HCT116 (cell line): ENCODE results near the gene PISD.
"Not testable (repeated sequence)": the region's sequence is repeated elsewhere in the genome, so short reads cannot be mapped to it uniquely, and the experiment has no call there.

Experiments used
- CEBPB ChIP-seq: IDR thresholded peaks from 2 replicates; pipeline ENCODE4 v1.6.1; 2012; ENCODE audit warnings: low read depth
- EZH2phosphoT487 ChIP-seq: fragments of 200-600 bp; IDR thresholded peaks from 2 replicates; pipeline ENCODE4 v1.6.1; 2018; ENCODE audit warnings: antibody characterized with exemption, borderline replicate concordance
- POLR2A ChIP-seq: IDR thresholded peaks from 2 replicates; pipeline ENCODE4 v1.7.0; 2011; ENCODE audit warnings: borderline replicate concordance; ENCODE audit not compliant: insufficient read depth, insufficient read length; ENCODE audit errors: extremely low read depth
- POLR2AphosphoS5 ChIP-seq: IDR thresholded peaks from 2 replicates; pipeline ENCODE4 v1.6.1; 2011; ENCODE audit warnings: mild to moderate bottlenecking, low read depth, low read length, moderate library complexity
- REST ChIP-seq: IDR thresholded peaks from 2 replicates; pipeline ENCODE4 v1.6.1; 2012; ENCODE audit warnings: low read depth
- ZNF274 ChIP-seq: fragments of 200-500 bp; sonication (Bioruptor generic); IDR thresholded peaks from 2 replicates; pipeline ENCODE4 v1.6.1; 2014; ENCODE audit warnings: mild to moderate bottlenecking, low read depth, low read length, inconsistent platforms
- TF ChIP-seq, protein P1 (sequence below), 3 experiments: fragments of 200-600 bp in 1 of 3; sonication (generic) in 1 of 3; IDR thresholded peaks in 2 of 3; conservative IDR thresholded peaks in 1 of 3; 2 replicates each; pipeline ENCODE4 v1.5.1; 2012 to 2017; ENCODE audit warnings: low read depth in 2 of 3, low read length in 2 of 3, antibody characterized with exemption in 1 of 3, borderline replicate concordance in 1 of 3, control low read depth in 1 of 3, mild to moderate bottlenecking in 1 of 3, mixed read lengths in 1 of 3, mixed run types in 1 of 3, moderate library complexity in 1 of 3; ENCODE audit not compliant: insufficient read depth in 1 of 3
- TF ChIP-seq, protein P2 (sequence below): IDR thresholded peaks from 2 replicates; pipeline ENCODE4 v1.6.1; 2011; ENCODE audit warnings: mild to moderate bottlenecking, low read length, moderate library complexity; ENCODE audit not compliant: insufficient replicate concordance; ENCODE audit errors: extremely low read depth

DNA sequence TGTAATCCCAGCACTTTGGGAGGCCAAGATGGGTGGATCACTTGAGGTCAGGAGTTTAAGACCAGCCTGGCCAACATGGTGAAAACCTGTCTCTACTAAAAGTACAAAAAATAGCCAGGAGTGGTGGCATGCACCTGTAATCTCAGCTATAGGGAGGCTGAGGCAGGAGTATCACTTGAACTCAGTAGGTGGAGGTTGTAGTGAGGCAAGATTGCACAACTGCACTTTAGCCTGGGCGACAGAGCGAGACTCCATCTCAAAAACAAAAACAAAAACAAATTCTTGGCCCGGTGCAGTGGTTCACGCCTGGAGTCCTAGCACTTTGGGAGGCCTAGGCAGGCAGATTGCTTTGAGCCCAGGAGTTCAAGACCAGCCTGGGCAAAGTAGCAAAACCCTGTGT is 6.8 kb upstream of the PISD start:
- TF ChIP-seq, protein P1, sequence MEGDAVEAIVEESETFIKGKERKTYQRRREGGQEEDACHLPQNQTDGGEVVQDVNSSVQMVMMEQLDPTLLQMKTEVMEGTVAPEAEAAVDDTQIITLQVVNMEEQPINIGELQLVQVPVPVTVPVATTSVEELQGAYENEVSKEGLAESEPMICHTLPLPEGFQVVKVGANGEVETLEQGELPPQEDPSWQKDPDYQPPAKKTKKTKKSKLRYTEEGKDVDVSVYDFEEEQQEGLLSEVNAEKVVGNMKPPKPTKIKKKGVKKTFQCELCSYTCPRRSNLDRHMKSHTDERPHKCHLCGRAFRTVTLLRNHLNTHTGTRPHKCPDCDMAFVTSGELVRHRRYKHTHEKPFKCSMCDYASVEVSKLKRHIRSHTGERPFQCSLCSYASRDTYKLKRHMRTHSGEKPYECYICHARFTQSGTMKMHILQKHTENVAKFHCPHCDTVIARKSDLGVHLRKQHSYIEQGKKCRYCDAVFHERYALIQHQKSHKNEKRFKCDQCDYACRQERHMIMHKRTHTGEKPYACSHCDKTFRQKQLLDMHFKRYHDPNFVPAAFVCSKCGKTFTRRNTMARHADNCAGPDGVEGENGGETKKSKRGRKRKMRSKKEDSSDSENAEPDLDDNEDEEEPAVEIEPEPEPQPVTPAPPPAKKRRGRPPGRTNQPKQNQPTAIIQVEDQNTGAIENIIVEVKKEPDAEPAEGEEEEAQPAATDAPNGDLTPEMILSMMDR (IDR thresholded peaks at IDR 0.05 in 2 of 3, conservative IDR thresholded peaks at IDR 0.05 in 1 of 3; ENCODE audit: borderline replicate concordance in 1 of 3, insufficient read depth in 1 of 3, low read depth in 2 of 3, low read length in 2 of 3) = not testable (repeated sequence)
- TF ChIP-seq REST, POLR2A, CEBPB, ZNF274, POLR2AphosphoS5, EZH2phosphoT487: not testable (repeated sequence)
- TF ChIP-seq, protein P2, sequence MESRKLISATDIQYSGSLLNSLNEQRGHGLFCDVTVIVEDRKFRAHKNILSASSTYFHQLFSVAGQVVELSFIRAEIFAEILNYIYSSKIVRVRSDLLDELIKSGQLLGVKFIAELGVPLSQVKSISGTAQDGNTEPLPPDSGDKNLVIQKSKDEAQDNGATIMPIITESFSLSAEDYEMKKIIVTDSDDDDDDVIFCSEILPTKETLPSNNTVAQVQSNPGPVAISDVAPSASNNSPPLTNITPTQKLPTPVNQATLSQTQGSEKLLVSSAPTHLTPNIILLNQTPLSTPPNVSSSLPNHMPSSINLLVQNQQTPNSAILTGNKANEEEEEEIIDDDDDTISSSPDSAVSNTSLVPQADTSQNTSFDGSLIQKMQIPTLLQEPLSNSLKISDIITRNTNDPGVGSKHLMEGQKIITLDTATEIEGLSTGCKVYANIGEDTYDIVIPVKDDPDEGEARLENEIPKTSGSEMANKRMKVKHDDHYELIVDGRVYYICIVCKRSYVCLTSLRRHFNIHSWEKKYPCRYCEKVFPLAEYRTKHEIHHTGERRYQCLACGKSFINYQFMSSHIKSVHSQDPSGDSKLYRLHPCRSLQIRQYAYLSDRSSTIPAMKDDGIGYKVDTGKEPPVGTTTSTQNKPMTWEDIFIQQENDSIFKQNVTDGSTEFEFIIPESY = not testable (repeated sequence)
